PC-3 (cell line): Measurements from ENCODE around the gene BIRC3. TPM values are rescaled to one million over a fixed set of nuclear protein-coding genes. Genes with fewer than 3 reads are reported as not detected.

Experiments used
- ATAC-seq: fragments of 200-7000 bp; cut with Tn5 transposase; 2 replicates; pipeline ENCODE4 v1.9.1; 2020; ENCODE audit warnings: mild to moderate bottlenecking, moderate library complexity
- BruUV-seq: library from RNA; stranded (reverse); fragments of 400-500 nt; replicated peaks from 2 replicates; lab custom pipeline; 2021; lab: Mats Ljungman, UMichigan
- CTCF ChIA-PET: fragments of 300-600 bp; sonication (Branson Sonifier 250); formaldehyde crosslinking; loops from one replicate; lab custom pipeline; 2022; ENCODE audit warnings: antibody characterized with exemption; lab: Charles Lee
- POLR2A ChIA-PET: fragments of 300-600 bp; sonication (Branson Sonifier 250); formaldehyde crosslinking; loops from one replicate; lab custom pipeline; 2022; ENCODE audit warnings: antibody characterized with exemption; ENCODE audit not compliant: unreplicated experiment; lab: Charles Lee
- DNase-seq: peaks from one replicate; pipeline ENCODE4 v3.0.0-alpha.2; 2015
- H2AFZ ChIP-seq: fragments of 300-600 bp; sonication (generic); 2 replicates; pipeline ENCODE4 v1.6.0; 2016; ENCODE audit warnings: antibody characterized with exemption, low read length
- H3F3A ChIP-seq: fragments of 300-600 bp; sonication (generic); one replicate; pipeline ENCODE4 v1.6.0; 2017; ENCODE audit warnings: antibody characterized with exemption, low read length, control low read depth, mild to moderate bottlenecking; ENCODE audit not compliant: unreplicated experiment
- H3K27ac ChIP-seq: fragments of 300-600 bp; sonication (generic); 2 replicates; pipeline ENCODE4 v1.5.1; 2016; ENCODE audit warnings: mild to moderate bottlenecking, low read length
- H3K27me3 ChIP-seq: fragments of 300-600 bp; sonication (generic); 2 replicates; pipeline ENCODE4 v1.6.1; 2016; ENCODE audit warnings: low read length, mixed read lengths
- H3K36me3 ChIP-seq: fragments of 300-600 bp; sonication (generic); 2 replicates; pipeline ENCODE4 v1.6.1; 2016; ENCODE audit warnings: low read depth, mixed run types, low read length, mixed read lengths
- H3K4me1 ChIP-seq: fragments of 300-600 bp; sonication (generic); 2 replicates; pipeline ENCODE4 v1.5.1; 2016; ENCODE audit warnings: low read length; ENCODE audit not compliant: insufficient read depth
- H3K4me2 ChIP-seq: fragments of 300-600 bp; sonication (generic); 2 replicates; pipeline ENCODE4 v1.6.0; 2016; ENCODE audit warnings: low read length
- H3K4me3 ChIP-seq: fragments of 300-600 bp; sonication (generic); 2 replicates; pipeline ENCODE4 v1.5.1; 2016; ENCODE audit warnings: mild to moderate bottlenecking, low read length, mixed read lengths
- H3K79me2 ChIP-seq: fragments of 300-600 bp; sonication (generic); 2 replicates; pipeline ENCODE4 v1.6.1; 2017; ENCODE audit warnings: low read length, mixed read lengths
- H3K9ac ChIP-seq: fragments of 300-600 bp; sonication (generic); 2 replicates; pipeline ENCODE4 v1.6.0; 2016; ENCODE audit warnings: mild to moderate bottlenecking, low read length
- H3K9me2 ChIP-seq: fragments of 300-600 bp; sonication (generic); replicated peaks from 2 replicates; pipeline ENCODE4 v1.6.1; 2016; ENCODE audit warnings: mixed run types, low read length, mixed read lengths
- H3K9me3 ChIP-seq: fragments of 300-600 bp; sonication (generic); 2 replicates; pipeline ENCODE4 v1.6.1; 2016; ENCODE audit warnings: low read length, mixed read lengths
- H4K20me1 ChIP-seq: fragments of 300-600 bp; sonication (generic); 2 replicates; pipeline ENCODE4 v1.6.1; 2016; ENCODE audit warnings: low read length, mixed read lengths
- EZH2 ChIP-seq: fragments of 300-600 bp; sonication (generic); IDR thresholded peaks from one replicate; pipeline ENCODE4 v1.6.1; 2017; ENCODE audit warnings: antibody characterized with exemption, mild to moderate bottlenecking, low read length; ENCODE audit not compliant: unreplicated experiment
- EZH2phosphoT487 ChIP-seq: fragments of 300-600 bp; sonication (generic); IDR thresholded peaks from 2 replicates; pipeline ENCODE4 v1.6.1; 2018; ENCODE audit warnings: mild to moderate bottlenecking, antibody characterized with exemption, low read length, borderline replicate concordance
- intact Hi-C: fragments of 100-400 bp; cut with micrococcal nuclease; formaldehyde crosslinking; loops from 2 replicates; pipeline ENCODE4 v1.9.0; 2023
- total RNA-seq: library from RNA; depleted of rRNA; stranded (reverse); fragments of >200 nt; gene quantifications from 2 replicates; pipeline ENCODE4 v1.2.3, GENCODE V29; 2014
- TF ChIP-seq, protein P1 (sequence below): fragments of 300-600 bp; sonication (generic); conservative IDR thresholded peaks from 2 replicates; pipeline ENCODE4 v1.5.1; 2017; ENCODE audit warnings: antibody characterized with exemption, low read depth, mild to moderate bottlenecking, low read length

Gene BIRC3
- total RNA-seq, 1 experiment from 2014 or later, result 4.2 TPM

DNA sequence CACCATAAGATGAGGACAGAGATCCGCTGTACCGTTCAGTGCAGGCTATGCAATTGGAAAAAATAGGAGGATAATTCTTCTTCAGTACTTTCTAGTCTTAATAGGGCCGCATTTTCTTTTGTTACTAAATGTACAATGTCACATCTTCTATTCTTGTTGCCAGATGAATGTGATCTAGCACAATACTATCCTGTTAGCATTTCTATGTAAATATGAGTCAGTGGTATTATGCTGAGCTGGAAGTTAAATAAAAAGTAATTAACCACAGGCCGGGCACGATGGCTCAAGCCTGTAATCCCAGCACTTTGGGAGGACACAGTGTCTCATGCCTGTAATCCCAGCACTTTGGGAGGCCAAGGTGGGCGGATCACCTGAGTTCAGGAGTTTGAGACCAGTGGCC lies 24.4 kb upstream of the BIRC3 start:
- Histone ChIP-seq H3F3A (no peaks in the 10 kb centered on the region), H3K9me3 (no peaks in the 10 kb centered on the region), H3K4me2 (peak overlapping the region; percentile 40), H3K4me1 (peaks cover 33% of the 10 kb centered on the region), H3K9me2 (no peaks in the 10 kb centered on the region), H2AFZ (peak overlapping the region; percentile 51; the same call in 1 of the 2 replicates), H3K9ac (0 out of 2 replicates have a peak overlapping the region, but pooled peaks have one; percentile 11), H3K36me3 (no peaks in the 10 kb centered on the region), H3K4me3 (no peak overlapping the region), H3K79me2 (no peaks in the 10 kb centered on the region), H3K27me3 (no peaks in the 10 kb centered on the region), H4K20me1 (no peaks in the 10 kb centered on the region), H3K27ac (peak overlapping the region; percentile 75)
- DNase-seq (peak; percentile 87), ATAC-seq (peak; percentile 87)
- POLR2A ChIA-PET, result no interaction called here
- no peak for TF ChIP-seq EZH2
- no peak for TF ChIP-seq EZH2phosphoT487
- TF ChIP-seq, protein P1, sequence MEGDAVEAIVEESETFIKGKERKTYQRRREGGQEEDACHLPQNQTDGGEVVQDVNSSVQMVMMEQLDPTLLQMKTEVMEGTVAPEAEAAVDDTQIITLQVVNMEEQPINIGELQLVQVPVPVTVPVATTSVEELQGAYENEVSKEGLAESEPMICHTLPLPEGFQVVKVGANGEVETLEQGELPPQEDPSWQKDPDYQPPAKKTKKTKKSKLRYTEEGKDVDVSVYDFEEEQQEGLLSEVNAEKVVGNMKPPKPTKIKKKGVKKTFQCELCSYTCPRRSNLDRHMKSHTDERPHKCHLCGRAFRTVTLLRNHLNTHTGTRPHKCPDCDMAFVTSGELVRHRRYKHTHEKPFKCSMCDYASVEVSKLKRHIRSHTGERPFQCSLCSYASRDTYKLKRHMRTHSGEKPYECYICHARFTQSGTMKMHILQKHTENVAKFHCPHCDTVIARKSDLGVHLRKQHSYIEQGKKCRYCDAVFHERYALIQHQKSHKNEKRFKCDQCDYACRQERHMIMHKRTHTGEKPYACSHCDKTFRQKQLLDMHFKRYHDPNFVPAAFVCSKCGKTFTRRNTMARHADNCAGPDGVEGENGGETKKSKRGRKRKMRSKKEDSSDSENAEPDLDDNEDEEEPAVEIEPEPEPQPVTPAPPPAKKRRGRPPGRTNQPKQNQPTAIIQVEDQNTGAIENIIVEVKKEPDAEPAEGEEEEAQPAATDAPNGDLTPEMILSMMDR, result no peak
- intact Hi-C loops, result loop anchor here (1.0 kb wide), 2 partner anchors 52 to 201 kb away; no protein-coding TSS in a partner anchor
- CTCF ChIA-PET, result interaction anchor here (0.5 to 3.7 kb wide), 3 partner anchors 13 to 376 kb away, joined by 3 to 35 read pairs (median 3); no protein-coding TSS in a partner anchor
- BruUV-seq, result no TSS peak

DNA sequence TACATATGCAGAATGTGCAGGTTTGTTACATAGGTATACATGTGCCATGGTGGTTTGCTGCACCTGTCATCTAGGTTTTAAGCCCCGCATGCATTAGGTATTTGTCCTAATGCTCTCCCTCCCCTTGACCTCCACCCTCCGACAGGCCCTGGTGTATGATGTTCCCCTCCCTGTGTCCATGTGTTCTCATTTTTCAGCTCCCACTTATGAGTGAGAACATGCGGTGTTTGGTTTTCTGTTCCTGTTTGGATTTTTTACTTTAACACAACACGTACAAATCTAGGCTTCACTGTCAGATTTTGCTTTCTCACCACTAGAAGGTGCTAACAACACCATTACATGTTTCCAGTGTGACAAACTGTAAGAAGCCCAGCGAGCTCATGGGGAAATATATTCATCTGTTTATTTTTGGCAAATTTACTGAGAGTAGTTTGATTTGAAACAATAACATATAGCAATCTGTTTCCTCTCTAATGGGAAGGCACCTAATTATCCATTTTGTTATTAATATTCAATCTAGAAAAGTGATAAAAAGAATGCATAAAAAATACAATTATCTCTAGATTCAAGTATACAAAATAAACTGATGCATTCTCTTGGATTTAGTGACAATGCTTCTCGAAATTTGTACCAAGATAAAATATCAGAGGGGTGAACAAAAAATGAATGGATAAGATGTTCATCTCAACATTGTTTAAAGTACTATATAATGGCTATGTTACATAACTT lies 23.2 kb upstream of the BIRC3 start:
- Histone ChIP-seq H3K9ac (no peak overlapping the region), H3K9me2 (no peaks in the 10 kb centered on the region), H3K4me3 (no peak overlapping the region), H4K20me1 (no peaks in the 10 kb centered on the region), H3F3A (no peaks in the 10 kb centered on the region), H3K27ac (no peak overlapping the region), H3K9me3 (no peaks in the 10 kb centered on the region), H3K4me1 (peaks cover 25% of the 10 kb centered on the region), H3K4me2 (peak overlapping the region; percentile 23; the same call in 1 of the 2 replicates), H3K79me2 (no peaks in the 10 kb centered on the region), H2AFZ (peak overlapping the region; percentile 25; the same call in 1 of the 2 replicates), H3K36me3 (no peaks in the 10 kb centered on the region), H3K27me3 (no peaks in the 10 kb centered on the region)
- POLR2A ChIA-PET, result interaction anchor here (0.5 to 0.6 kb wide), 2 partner anchors 52 to 457 kb away, joined by 3 read pairs; no protein-coding TSS in a partner anchor
- CTCF ChIA-PET, result interaction anchor here (0.5 to 3.7 kb wide), 6 partner anchors 12 to 50 kb away, joined by 3 to 35 read pairs (median 3); no protein-coding TSS in a partner anchor
- peak; percentile 80 for DNase-seq
- intact Hi-C loops, result loop anchor here (1.0 kb wide), 4 partner anchors 12 to 200 kb away; partner anchors contain the start of gene BIRC3
- TF ChIP-seq EZH2phosphoT487, result no peak
- TF ChIP-seq, protein P1, result peak; percentile 82
- no peak for TF ChIP-seq EZH2
- no TSS peak for BruUV-seq
- ATAC-seq, result peak; percentile 49
